ENCODE measurements around the gene GPR146.
"Not testable (repeated sequence)": the region's sequence is repeated elsewhere in the genome, so short reads cannot be mapped to it uniquely, and the experiment has no call there.

Gene GPR146, protein sequence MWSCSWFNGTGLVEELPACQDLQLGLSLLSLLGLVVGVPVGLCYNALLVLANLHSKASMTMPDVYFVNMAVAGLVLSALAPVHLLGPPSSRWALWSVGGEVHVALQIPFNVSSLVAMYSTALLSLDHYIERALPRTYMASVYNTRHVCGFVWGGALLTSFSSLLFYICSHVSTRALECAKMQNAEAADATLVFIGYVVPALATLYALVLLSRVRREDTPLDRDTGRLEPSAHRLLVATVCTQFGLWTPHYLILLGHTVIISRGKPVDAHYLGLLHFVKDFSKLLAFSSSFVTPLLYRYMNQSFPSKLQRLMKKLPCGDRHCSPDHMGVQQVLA

GRCh38 chr7:1044189-1045068, at the start of gene GPR146:
TSS of gene GPR146 (plus strand) at chr7:1044546. CDS start at chr7:1057516, 12,970 bp downstream.
- Histone ChIP-seq H3K9ac (ENCODE audit: low read depth, low read length) (peak within 1 kb of the TSS; percentile 72), H3K27ac (ENCODE audit: low read length) (peak within 1 kb of the TSS; percentile 56), H3K27me3 (ENCODE audit: insufficient read depth, low read length) (no peaks in the 10 kb centered on the region), H3K36me3 (ENCODE audit: insufficient read depth, low read depth, low read length) (no peaks in the 10 kb centered on the region), H3K4me1 (ENCODE audit: insufficient read depth, low read length) (peaks cover 17% of the 10 kb centered on the region), H3K4me3 (ENCODE audit: low read length) (peak within 1 kb of the TSS; percentile 71), H3K9me3 (ENCODE audit: insufficient read depth, low read depth, low read length) (no peaks in the 10 kb centered on the region)

GRCh38 chr7:994592-995308, 49.6 kb upstream of the GPR146 start:
- Histone ChIP-seq H3K36me3 (ENCODE audit: insufficient read depth, low read depth, low read length) (no peaks in the 10 kb centered on the region), H3K27me3 (ENCODE audit: insufficient read depth, low read length) (no peaks in the 10 kb centered on the region), H3K4me3 (ENCODE audit: low read length) (no peak overlapping the region), H3K27ac (ENCODE audit: low read length) (no peak overlapping the region), H3K9ac (ENCODE audit: low read depth, low read length) (no peak overlapping the region), H3K9me3 (ENCODE audit: insufficient read depth, low read depth, low read length) (no peaks in the 10 kb centered on the region), H3K4me1 (ENCODE audit: insufficient read depth, low read length) (no peaks in the 10 kb centered on the region)

DNA sequence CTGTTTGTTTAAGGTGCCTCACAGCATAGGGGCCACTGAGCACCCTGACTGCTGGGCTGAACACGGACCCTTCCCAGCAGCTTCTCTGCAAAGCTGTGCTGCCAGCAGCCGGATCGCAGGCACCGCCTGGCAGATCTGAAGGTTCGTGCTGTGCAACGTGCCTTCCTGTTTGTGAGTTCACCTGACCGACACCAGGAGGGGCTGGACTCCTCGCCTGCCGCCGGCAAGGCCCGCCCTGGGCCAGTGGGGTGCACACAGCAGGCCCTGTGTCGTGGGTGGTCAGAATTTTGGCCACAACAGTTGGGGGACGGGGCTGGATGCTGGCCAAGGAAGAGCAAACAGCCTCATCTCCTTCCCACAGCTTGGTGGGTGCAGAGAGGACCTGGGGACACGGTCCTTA, 48.8 kb upstream of the GPR146 start:
- no peak overlapping the region for H3K27ac ChIP-seq (ENCODE audit: low read length)
- no peaks in the 10 kb centered on the region for H3K27me3 ChIP-seq (ENCODE audit: insufficient read depth, low read length)
- no peaks in the 10 kb centered on the region for H3K9me3 ChIP-seq (ENCODE audit: insufficient read depth, low read depth, low read length)
- no peaks in the 10 kb centered on the region for H3K36me3 ChIP-seq (ENCODE audit: insufficient read depth, low read depth, low read length)
- no peak overlapping the region for H3K9ac ChIP-seq (ENCODE audit: low read depth, low read length)
- H3K4me1 ChIP-seq (ENCODE audit: insufficient read depth, low read length), result no peaks in the 10 kb centered on the region
- H3K4me3 ChIP-seq (ENCODE audit: low read length), result no peak overlapping the region

- no peak overlapping the region for H3K27ac ChIP-seq (ENCODE audit: low read length)
- no peaks in the 10 kb centered on the region for H3K36me3 ChIP-seq (ENCODE audit: insufficient read depth, low read depth, low read length)
- H3K9me3 ChIP-seq (ENCODE audit: insufficient read depth, low read depth, low read length), result no peaks in the 10 kb centered on the region
- H3K4me1 ChIP-seq (ENCODE audit: insufficient read depth, low read length), result no peaks in the 10 kb centered on the region
- H3K27me3 ChIP-seq (ENCODE audit: insufficient read depth, low read length), result no peaks in the 10 kb centered on the region
- H3K4me3 ChIP-seq (ENCODE audit: low read length), result no peak overlapping the region
- H3K9ac ChIP-seq (ENCODE audit: low read depth, low read length), result no peak overlapping the region
Observed at GRCh38 chr7:996079-996872, 48.1 kb upstream of the GPR146 start.

DNA sequence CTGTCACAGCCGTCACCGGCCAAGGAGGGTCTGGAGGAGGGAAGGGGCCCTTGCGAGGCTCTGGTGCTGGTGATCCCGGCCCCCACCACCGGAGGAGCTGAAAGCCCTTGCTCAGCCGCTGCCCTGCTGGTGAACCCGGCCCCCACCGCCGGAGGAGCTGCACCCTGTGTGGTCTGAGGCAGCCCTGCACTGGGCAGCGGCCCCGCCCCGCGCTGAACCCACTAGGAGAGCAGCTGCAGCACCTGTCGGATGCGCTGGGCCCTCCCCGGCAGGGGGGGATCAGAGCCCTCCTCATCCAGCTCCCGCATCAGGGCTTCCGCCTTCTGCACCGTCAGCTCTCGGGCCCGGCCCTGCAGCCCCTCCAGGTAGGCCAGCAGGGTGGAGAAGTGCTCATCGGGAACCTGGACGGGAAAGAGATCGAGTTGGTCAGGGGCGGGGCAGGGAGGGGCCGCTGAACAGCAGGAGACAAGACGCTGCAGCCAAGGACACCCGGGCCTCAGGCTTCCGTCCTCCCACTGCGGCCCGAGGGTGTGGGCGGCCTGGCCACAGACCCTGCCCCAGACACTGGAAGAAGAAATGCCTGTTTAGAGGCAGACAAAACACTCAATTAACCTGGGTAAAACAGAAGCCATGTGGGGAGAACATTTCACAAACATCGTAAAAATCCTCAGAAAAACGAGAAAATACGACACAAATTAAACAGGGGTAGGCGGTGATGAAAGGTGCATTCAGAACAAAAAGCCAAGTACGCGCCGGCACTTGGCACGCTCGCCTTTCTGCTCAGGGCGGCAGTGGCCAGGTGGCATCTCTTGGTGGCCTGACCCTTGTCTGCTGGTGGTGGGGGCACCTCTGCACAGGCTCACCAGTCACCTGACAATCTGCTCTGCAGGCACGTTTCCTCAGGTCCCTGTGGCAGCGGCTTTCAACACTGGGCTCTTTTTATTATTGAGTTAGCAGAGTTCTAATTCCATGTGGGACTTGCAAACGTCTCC, 46.6 kb upstream of the GPR146 start:
- no peaks in the 10 kb centered on the region for H3K36me3 ChIP-seq (ENCODE audit: insufficient read depth, low read depth, low read length)
- no peaks in the 10 kb centered on the region for H3K27me3 ChIP-seq (ENCODE audit: insufficient read depth, low read length)
- no peaks in the 10 kb centered on the region for H3K4me1 ChIP-seq (ENCODE audit: insufficient read depth, low read length)
- H3K4me3 ChIP-seq (ENCODE audit: low read length), result no peak overlapping the region
- no peaks in the 10 kb centered on the region for H3K9me3 ChIP-seq (ENCODE audit: insufficient read depth, low read depth, low read length)
- H3K9ac ChIP-seq (ENCODE audit: low read depth, low read length), result no peak overlapping the region
- no peak overlapping the region for H3K27ac ChIP-seq (ENCODE audit: low read length)

DNA sequence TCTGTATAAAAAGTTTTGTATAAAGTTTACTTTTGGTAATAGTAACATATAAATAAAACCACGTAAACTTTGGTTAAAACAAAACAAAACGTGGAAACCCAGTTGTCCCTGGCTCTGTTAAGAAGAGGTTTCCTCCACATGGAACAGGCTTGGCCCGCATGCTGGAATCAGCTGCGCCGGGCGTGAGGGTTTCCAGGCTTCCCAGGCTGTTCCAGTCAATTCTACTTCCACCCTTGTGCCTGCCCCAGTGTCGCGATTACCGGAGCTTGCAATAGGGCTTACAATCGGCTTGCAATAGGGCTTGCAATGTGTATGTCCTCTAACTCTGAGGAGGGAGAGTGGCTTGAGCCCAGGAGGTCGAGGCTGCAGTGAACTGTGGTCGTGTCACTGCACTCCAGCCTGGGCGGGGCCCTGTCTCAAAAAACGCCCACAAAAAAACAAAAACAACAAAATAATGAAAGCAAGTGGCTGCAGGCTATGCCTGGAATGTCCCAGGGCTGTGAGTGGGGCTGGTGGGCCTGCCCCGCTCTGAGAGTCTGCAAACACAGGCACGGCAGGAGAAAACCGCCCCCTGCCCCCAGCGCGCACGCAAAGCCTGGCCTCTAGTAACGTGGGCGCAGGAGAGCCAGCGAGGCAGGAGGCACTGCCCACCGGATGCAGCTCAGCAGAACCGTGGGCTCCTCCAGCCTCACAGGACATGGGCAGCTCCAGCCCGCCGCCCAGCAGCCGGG, 45.0 kb upstream of the GPR146 start:
- Histone ChIP-seq H3K4me3 (ENCODE audit: low read length) (no peak overlapping the region), H3K27ac (ENCODE audit: low read length) (no peak overlapping the region), H3K27me3 (ENCODE audit: insufficient read depth, low read length) (no peaks in the 10 kb centered on the region), H3K9me3 (ENCODE audit: insufficient read depth, low read depth, low read length) (no peaks in the 10 kb centered on the region), H3K4me1 (ENCODE audit: insufficient read depth, low read length) (no peaks in the 10 kb centered on the region), H3K9ac (ENCODE audit: low read depth, low read length) (no peak overlapping the region), H3K36me3 (ENCODE audit: insufficient read depth, low read depth, low read length) (no peaks in the 10 kb centered on the region)

GRCh38 chr7:999941-1000935, 44.1 kb upstream of the GPR146 start:
- H3K27ac ChIP-seq (ENCODE audit: low read length), result no peak overlapping the region
- no peak overlapping the region for H3K4me3 ChIP-seq (ENCODE audit: low read length)
- no peaks in the 10 kb centered on the region for H3K27me3 ChIP-seq (ENCODE audit: insufficient read depth, low read length)
- no peak overlapping the region for H3K9ac ChIP-seq (ENCODE audit: low read depth, low read length)
- no peaks in the 10 kb centered on the region for H3K36me3 ChIP-seq (ENCODE audit: insufficient read depth, low read depth, low read length)
- H3K9me3 ChIP-seq (ENCODE audit: insufficient read depth, low read depth, low read length), result no peaks in the 10 kb centered on the region
- H3K4me1 ChIP-seq (ENCODE audit: insufficient read depth, low read length), result no peaks in the 10 kb centered on the region

DNA sequence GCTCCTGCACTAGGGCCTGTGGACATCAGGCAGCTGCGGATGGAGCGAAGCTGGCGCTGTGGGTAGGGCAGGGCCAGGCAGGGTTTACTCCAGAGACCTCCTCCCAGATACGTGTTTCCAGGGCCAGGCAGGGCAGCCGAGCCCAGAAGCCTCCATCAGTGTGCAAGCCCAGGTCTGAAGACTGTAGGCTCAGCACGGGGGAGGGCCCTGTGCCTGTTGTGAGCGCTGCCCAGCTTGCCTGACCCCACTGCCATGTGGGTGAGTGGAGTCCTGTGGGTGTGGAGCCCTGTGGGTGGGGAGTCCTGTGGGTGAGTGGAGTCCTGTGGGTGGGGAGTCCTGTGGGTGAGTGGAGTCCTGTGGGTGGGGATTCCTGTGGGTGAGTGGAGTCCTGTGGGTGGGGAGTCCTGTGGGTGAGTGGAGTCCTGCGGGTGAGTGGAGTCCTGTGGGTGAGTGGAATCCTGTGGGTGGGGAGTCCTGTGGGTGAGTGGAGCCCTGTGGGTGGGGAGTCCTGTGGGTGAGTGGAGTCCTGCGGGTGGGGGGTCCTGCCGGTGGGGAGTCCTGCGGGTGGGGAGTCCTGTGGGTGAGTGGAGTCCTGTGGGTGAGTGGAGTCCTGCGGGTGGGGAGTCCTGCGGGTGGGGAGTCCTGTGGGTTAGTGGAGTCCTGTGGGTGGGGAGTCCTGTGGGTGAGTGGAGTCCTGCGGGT, 43.1 kb upstream of the GPR146 start:
- not testable (repeated sequence) for H3K9me3 ChIP-seq (ENCODE audit: insufficient read depth, low read depth, low read length); H3K27me3 ChIP-seq (ENCODE audit: insufficient read depth, low read length); H3K27ac ChIP-seq (ENCODE audit: low read length); H3K36me3 ChIP-seq (ENCODE audit: insufficient read depth, low read depth, low read length); H3K4me3 ChIP-seq (ENCODE audit: low read length); H3K9ac ChIP-seq (ENCODE audit: low read depth, low read length); H3K4me1 ChIP-seq (ENCODE audit: insufficient read depth, low read length)

DNA sequence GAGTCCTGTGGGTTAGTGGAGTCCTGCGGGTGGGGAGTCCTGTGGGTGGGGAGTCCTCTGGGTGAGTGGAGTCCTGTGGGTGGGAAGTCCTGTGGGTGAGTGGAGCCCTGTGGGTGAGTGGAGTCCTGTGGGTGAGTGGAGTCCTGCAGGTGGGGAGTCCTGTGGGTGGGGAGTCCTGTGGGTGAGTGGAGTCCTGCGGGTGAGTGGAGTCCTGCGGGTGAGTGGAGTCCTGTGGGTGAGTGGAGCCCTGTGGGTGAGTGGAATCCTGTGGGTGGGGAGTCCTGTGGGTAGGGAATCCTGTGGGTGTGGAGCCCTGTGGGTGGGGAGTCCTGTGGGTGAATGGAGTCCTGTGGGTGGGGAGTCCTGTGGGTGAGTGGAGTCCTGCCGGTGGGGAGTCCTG, 42.3 kb upstream of the GPR146 start:
- not testable (repeated sequence) for H3K4me1 ChIP-seq (ENCODE audit: insufficient read depth, low read length); H3K4me3 ChIP-seq (ENCODE audit: low read length); H3K9me3 ChIP-seq (ENCODE audit: insufficient read depth, low read depth, low read length); H3K27me3 ChIP-seq (ENCODE audit: insufficient read depth, low read length); H3K27ac ChIP-seq (ENCODE audit: low read length); H3K9ac ChIP-seq (ENCODE audit: low read depth, low read length); H3K36me3 ChIP-seq (ENCODE audit: insufficient read depth, low read depth, low read length)

All from iPS-20b (cell line).